OCI-LY1 (cell line): ENCODE data around the gene TSHR.

Experiments
- H2AFZ ChIP-seq: fragments of 200-600 bp; sonication (generic), shearing (Covaris generic); 2 replicates; pipeline ENCODE4 v1.6.0; 2014; ENCODE audit warnings: antibody characterized with exemption, mild to moderate bottlenecking, low read length
- H3F3A ChIP-seq: fragments of 200-600 bp; sonication (generic), shearing (Covaris generic); 2 replicates; pipeline ENCODE4 v1.6.0; 2014; ENCODE audit warnings: mild to moderate bottlenecking, antibody characterized with exemption, low read length, moderate library complexity; ENCODE audit not compliant: insufficient read depth
- H3K27ac ChIP-seq: fragments of 200-600 bp; sonication (generic); 2 replicates; pipeline ENCODE4 v1.5.1; 2014; ENCODE audit warnings: low read length, mixed run types, mild to moderate bottlenecking, low read depth; ENCODE audit not compliant: poor library complexity, severe bottlenecking
- H3K27me3 ChIP-seq: fragments of 200-600 bp; sonication (generic); 2 replicates; pipeline ENCODE4 v1.6.0; 2014; ENCODE audit warnings: antibody characterized with exemption, mild to moderate bottlenecking, low read length, moderate library complexity; ENCODE audit not compliant: insufficient read depth
- H3K36me3 ChIP-seq: fragments of 200-600 bp; sonication (generic); 2 replicates; pipeline ENCODE4 v1.6.1; 2014; ENCODE audit warnings: mild to moderate bottlenecking, antibody characterized with exemption, low read length, moderate library complexity, mixed read lengths; ENCODE audit not compliant: insufficient read depth
- H3K4me1 ChIP-seq: fragments of 200-600 bp; sonication (generic); 2 replicates; pipeline ENCODE4 v1.5.1; 2014; ENCODE audit warnings: mild to moderate bottlenecking, low read length, moderate library complexity; ENCODE audit not compliant: insufficient read depth, severe bottlenecking
- H3K4me2 ChIP-seq: fragments of 200-600 bp; sonication (generic), shearing (Covaris generic); 2 replicates; pipeline ENCODE4 v1.6.1; 2014; ENCODE audit warnings: low read length
- H3K4me3 ChIP-seq: fragments of 200-600 bp; sonication (generic); 2 replicates; pipeline ENCODE4 v1.5.1; 2014; ENCODE audit warnings: low read length, low read depth, mild to moderate bottlenecking, mixed read lengths; ENCODE audit not compliant: poor library complexity, severe bottlenecking
- H3K79me2 ChIP-seq: fragments of 200-600 bp; shearing (Covaris generic); 2 replicates; pipeline ENCODE4 v1.6.1; 2016; ENCODE audit warnings: mixed run types, low read length, mixed read lengths; ENCODE audit not compliant: insufficient read depth
- H3K9ac ChIP-seq: fragments of 200-600 bp; sonication (generic), shearing (Covaris generic); 2 replicates; pipeline ENCODE4 v1.6.1; 2014; ENCODE audit warnings: mild to moderate bottlenecking, low read length, mixed read lengths
- H3K9me2 ChIP-seq: fragments of 200-600 bp; sonication (generic), shearing (Covaris generic); 2 replicates; pipeline ENCODE4 v1.6.1; 2014; ENCODE audit warnings: low read depth, mild to moderate bottlenecking, low read length, mixed read lengths
- H3K9me3 ChIP-seq: fragments of 200-600 bp; shearing (Covaris generic); 2 replicates; pipeline ENCODE4 v1.6.1; 2014; ENCODE audit warnings: low read length, mixed read lengths
- H4K20me1 ChIP-seq: fragments of 200-600 bp; sonication (generic), shearing (Covaris generic); 2 replicates; pipeline ENCODE4 v1.6.0; 2016; ENCODE audit warnings: mild to moderate bottlenecking, low read length; ENCODE audit not compliant: insufficient read depth
- EZH2 ChIP-seq: fragments of 200-600 bp; sonication (generic), shearing (Covaris generic); IDR thresholded peaks from 2 replicates; pipeline ENCODE4 v1.8.0; 2017; ENCODE audit warnings: borderline replicate concordance, mixed run types, mild to moderate bottlenecking, antibody characterized with exemption, low read length, moderate library complexity, mixed read lengths
- TF ChIP-seq, protein P1 (sequence below): fragments of 200-600 bp; sonication (generic), shearing (Covaris generic); IDR thresholded peaks from 2 replicates; pipeline ENCODE4 v1.5.1; 2017; ENCODE audit warnings: mild to moderate bottlenecking, antibody characterized with exemption, low read length, moderate library complexity, mixed read lengths

The TSHR gene

DNA sequence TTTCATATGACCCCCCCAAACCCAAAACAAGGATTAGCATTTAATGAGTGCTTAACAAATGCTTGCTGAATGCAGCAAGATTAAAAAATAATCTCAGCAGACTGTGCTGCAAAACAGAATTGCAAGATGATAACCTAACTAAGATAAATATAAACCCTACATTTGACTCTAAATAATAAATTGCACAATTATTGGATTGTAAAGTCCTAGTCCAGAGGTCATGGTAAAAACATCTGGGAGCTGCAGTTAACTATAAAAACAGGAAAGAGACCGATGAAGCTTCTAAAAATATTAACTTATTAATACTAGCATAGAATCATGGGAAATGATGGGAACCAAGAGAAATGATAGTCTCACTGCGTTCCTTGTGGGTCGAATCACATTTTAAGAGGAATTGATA, 37.2 kb downstream of the TSHR start:
- no peaks in the 10 kb centered on the region for H4K20me1 ChIP-seq
- H3K9me2 ChIP-seq: no peaks in the 10 kb centered on the region
- no peak overlapping the region for H2AFZ ChIP-seq

DNA sequence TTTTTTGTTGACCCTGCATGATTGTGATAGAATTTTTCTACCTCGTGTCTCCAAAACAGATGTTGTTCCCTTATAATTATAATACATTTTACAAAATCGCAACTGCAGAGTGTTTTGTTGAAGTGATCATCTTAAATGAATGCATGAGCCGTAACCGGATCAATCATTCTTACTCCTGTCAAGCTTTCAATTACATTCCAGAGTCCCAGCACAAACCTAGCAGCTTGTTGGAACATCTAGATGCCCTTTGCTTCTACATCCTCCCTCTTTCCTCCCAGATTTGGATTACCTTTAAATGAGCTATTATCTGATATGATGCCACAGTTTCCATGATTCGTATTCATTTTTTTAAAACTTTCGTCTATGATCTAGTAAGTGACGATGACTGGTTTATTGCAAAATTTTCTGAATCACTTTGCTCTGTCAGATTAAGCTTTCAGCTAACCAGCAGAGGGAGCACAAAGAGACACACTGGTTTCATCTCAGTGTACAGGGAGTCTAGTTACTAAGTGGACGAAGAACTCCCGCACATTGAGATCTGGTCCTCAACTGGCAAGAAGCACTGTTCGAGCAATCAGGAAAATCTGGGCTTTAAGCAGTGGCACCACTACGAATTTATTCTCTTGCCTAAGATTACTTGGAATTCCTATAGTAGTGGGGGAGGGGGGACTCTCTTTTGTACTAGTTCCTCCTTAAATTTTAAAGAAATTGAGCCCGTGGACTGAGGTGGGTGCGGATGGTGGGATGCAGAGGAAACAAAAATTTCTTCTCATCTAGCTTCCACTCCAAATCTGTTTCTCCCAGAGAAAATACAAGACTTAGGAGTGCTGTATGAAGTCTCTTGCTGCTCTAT, 40.9 kb downstream of the TSHR start:
- Histone ChIP-seq H3F3A (no peaks in the 10 kb centered on the region), H3K9me2 (no peaks in the 10 kb centered on the region), H3K9ac (no peak overlapping the region), H4K20me1 (no peaks in the 10 kb centered on the region), H3K4me3 (no peak overlapping the region), H3K4me1 (no peaks in the 10 kb centered on the region), H3K27me3 (peaks cover 4% of the 10 kb centered on the region; the same call in 1 of the 2 replicates), H3K36me3 (no peaks in the 10 kb centered on the region), H3K4me2 (no peak overlapping the region), H3K9me3 (no peaks in the 10 kb centered on the region), H3K79me2 (no peaks in the 10 kb centered on the region), H2AFZ (no peak overlapping the region), H3K27ac (no peak overlapping the region)
- no peak for TF ChIP-seq EZH2
- TF ChIP-seq, protein P1, sequence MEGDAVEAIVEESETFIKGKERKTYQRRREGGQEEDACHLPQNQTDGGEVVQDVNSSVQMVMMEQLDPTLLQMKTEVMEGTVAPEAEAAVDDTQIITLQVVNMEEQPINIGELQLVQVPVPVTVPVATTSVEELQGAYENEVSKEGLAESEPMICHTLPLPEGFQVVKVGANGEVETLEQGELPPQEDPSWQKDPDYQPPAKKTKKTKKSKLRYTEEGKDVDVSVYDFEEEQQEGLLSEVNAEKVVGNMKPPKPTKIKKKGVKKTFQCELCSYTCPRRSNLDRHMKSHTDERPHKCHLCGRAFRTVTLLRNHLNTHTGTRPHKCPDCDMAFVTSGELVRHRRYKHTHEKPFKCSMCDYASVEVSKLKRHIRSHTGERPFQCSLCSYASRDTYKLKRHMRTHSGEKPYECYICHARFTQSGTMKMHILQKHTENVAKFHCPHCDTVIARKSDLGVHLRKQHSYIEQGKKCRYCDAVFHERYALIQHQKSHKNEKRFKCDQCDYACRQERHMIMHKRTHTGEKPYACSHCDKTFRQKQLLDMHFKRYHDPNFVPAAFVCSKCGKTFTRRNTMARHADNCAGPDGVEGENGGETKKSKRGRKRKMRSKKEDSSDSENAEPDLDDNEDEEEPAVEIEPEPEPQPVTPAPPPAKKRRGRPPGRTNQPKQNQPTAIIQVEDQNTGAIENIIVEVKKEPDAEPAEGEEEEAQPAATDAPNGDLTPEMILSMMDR: peak; percentile 78

More for the DNA sequence above, 37.2 kb downstream of the TSHR start:
- H3K79me2 ChIP-seq: no peaks in the 10 kb centered on the region
- H3F3A ChIP-seq: no peaks in the 10 kb centered on the region
- H3K9me3 ChIP-seq: no peaks in the 10 kb centered on the region
- no peak overlapping the region for H3K27ac ChIP-seq
- TF ChIP-seq, protein P1: no peak
- TF ChIP-seq EZH2: no peak
- H3K4me3 ChIP-seq: no peak overlapping the region
- H3K36me3 ChIP-seq: no peaks in the 10 kb centered on the region
- H3K9ac ChIP-seq: no peak overlapping the region
- no peak overlapping the region for H3K4me2 ChIP-seq
- H3K27me3 ChIP-seq: peaks cover 4% of the 10 kb centered on the region; the same call in 1 of the 2 replicates
- H3K4me1 ChIP-seq: peaks cover 9% of the 10 kb centered on the region

DNA sequence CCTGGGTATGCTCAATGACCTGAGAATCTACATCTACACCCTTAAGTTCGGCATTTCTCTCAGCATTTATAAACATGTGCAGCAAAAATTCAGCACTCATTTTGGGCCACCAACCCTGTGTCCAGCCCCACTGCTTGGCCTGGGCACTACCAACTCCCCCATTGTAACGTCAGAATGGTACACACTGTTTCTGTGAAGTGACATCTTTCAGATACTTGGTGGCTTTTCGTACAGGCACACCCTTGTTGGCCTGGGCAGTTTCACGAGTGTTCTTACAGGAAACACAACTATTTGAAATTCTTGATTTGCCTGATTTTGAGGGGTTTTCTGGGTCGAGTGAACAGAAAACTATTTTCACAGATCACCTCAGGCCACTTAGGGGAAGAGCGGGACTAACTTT, 46.0 kb downstream of the TSHR start:
- Histone ChIP-seq H2AFZ (no peak overlapping the region), H3K27ac (no peak overlapping the region), H4K20me1 (no peaks in the 10 kb centered on the region), H3K9me3 (no peaks in the 10 kb centered on the region), H3K4me1 (no peaks in the 10 kb centered on the region), H3K4me2 (no peak overlapping the region), H3F3A (no peaks in the 10 kb centered on the region), H3K36me3 (no peaks in the 10 kb centered on the region), H3K79me2 (no peaks in the 10 kb centered on the region), H3K9ac (no peak overlapping the region), H3K4me3 (no peak overlapping the region), H3K27me3 (peaks cover 4% of the 10 kb centered on the region; the same call in 1 of the 2 replicates), H3K9me2 (no peaks in the 10 kb centered on the region)
- no peak for TF ChIP-seq EZH2
- TF ChIP-seq, protein P1: no peak
